ENCODE results near the gene TES.
"Not testable (repeated sequence)": the region's sequence is repeated elsewhere in the genome, so short reads cannot be mapped to it uniquely, and the experiment has no call there.

Gene TES

GRCh38 chr7:116292381-116292780 is 82.0 kb downstream of the TES start:
- no peak for DNase-seq

GRCh38 chr7:116293139-116293538 is 82.8 kb downstream of the TES start:
- no peak for DNase-seq

- no peak for DNase-seq
These were observed 83.3 kb downstream of the TES start for GRCh38 chr7:116293633-116294032.

GRCh38 chr7:116295903-116296302 is 85.6 kb downstream of the TES start:
- not testable (repeated sequence) for DNase-seq

GRCh38 chr7:116298055-116298454 is 87.7 kb downstream of the TES start:
- DNase-seq = no peak

- DNase-seq = no peak
These were observed 88.2 kb downstream of the TES start for GRCh38 chr7:116298576-116298975.

GRCh38 chr7:116305485-116306408 is 95.4 kb downstream of the TES start:
- DNase-seq = peak; percentile 57

GRCh38 chr7:116306409-116307048 is 96.2 kb downstream of the TES start:
- no peak for DNase-seq

- no peak for DNase-seq
These were observed 96.9 kb downstream of the TES start for GRCh38 chr7:116307253-116307652.
